PC-9 (cell line): ENCODE data around the gene TMEM106A.

Source experiments
- CTCF ChIP-seq: fragments of 200-600 bp; sonication (generic); conservative IDR thresholded peaks from 2 replicates; pipeline ENCODE4 v1.6.1; 2017; ENCODE audit warnings: mixed run types, antibody characterized with exemption, mild to moderate bottlenecking, moderate library complexity
- EZH2 ChIP-seq: fragments of 200-600 bp; sonication (generic); IDR thresholded peaks from 2 replicates; pipeline ENCODE4 v1.8.0; 2017; ENCODE audit warnings: antibody characterized with exemption, low read depth

- TF ChIP-seq CTCF (no peak), EZH2 (no peak)
Observed at GRCh38 chr17:43170140-43170765, 41.4 kb upstream of the TMEM106A start.
